ENCODE measurements around the gene RNF220. TPM values are rescaled to one million over a fixed set of nuclear protein-coding genes. Genes with fewer than 3 reads are reported as not detected.

Gene RNF220
- total RNA-seq, 2 donors from 2014 or later: 121 to 125 TPM

DNA sequence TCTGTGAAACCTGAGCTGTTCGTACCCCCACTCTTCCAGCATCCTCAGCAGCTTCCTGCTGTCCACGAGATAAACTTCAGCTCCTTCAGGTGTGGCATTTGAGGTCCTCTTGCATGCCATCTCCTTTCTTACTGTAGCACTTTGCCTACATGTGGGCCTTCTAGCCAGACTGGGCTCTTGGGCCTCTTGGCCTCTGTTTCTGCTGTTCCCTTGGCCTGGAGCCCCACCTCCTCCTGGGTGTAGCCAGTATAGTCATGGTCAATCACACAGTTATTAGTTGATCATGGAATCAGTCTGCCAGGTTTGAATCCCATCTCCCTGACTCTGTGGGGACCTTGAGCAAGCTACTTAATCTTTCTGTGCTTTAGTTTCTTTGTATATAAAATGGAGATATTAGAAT, 242.8 kb downstream of the RNF220 start:
- TF ChIP-seq, protein P1, sequence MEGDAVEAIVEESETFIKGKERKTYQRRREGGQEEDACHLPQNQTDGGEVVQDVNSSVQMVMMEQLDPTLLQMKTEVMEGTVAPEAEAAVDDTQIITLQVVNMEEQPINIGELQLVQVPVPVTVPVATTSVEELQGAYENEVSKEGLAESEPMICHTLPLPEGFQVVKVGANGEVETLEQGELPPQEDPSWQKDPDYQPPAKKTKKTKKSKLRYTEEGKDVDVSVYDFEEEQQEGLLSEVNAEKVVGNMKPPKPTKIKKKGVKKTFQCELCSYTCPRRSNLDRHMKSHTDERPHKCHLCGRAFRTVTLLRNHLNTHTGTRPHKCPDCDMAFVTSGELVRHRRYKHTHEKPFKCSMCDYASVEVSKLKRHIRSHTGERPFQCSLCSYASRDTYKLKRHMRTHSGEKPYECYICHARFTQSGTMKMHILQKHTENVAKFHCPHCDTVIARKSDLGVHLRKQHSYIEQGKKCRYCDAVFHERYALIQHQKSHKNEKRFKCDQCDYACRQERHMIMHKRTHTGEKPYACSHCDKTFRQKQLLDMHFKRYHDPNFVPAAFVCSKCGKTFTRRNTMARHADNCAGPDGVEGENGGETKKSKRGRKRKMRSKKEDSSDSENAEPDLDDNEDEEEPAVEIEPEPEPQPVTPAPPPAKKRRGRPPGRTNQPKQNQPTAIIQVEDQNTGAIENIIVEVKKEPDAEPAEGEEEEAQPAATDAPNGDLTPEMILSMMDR (IDR thresholded peaks at IDR 0.05): no peak
- ATAC-seq (ENCODE audit: insufficient number of reproducible peaks, low FRiP score, low read depth) (no peak), DNase-seq (ENCODE audit: low spot score) (no peak)
- peaks cover 23% of the 10 kb centered on the region for H3K36me3 ChIP-seq
- peaks cover 24 to 37% of the 10 kb centered on the region in 2 donors for H3K4me1 ChIP-seq (ENCODE audit: control insufficient read depth in 1 of 2, low read depth in 2 of 2)
- no peaks in the 10 kb centered on the region for H3K9me3 ChIP-seq
- no peak overlapping the region for H3K27ac ChIP-seq
- H3K27me3 ChIP-seq (replicated peaks; ENCODE audit: insufficient read depth): no peaks in the 10 kb centered on the region
- no peak overlapping the region for H3K4me3 ChIP-seq

DNA sequence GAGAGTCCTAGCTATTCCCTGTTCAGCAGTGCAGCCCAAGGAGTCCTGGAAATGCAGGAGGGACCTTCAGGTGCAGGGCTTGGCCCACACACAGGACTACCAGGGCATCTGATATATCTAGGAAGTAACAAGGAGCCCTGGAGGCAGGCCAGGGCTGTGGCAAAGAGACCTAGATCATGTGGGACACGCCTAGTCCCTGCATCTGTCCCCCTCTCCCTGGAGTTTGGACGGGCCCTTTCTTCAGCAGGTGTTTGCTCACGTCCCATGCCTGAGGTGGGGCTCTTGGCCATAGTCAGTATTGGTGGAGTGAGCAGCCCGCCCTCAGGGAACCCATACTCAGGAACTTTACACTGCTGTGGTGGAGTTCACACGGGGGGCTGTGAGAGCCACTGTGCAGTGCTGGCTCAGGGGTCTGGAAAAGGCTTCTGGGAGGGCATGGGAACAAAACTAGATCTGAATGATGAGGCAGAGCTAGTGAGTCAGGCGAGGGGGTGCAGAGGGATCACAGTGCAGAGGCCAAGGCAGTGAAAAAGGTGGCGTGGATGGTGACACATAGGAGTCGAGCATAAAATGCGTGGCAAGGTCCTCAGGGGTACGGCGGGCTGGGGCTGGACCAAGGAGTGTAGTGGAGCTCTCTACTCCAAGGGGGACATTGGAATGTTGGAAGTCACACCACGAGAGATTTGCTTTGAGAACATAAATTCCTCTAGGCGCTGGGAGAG, 243.6 kb downstream of the RNF220 start:
- peaks cover 23% of the 10 kb centered on the region for H3K36me3 ChIP-seq
- no peak overlapping the region for H3K27ac ChIP-seq
- DNase-seq (ENCODE audit: low spot score) (no peak), ATAC-seq (ENCODE audit: insufficient number of reproducible peaks, low FRiP score, low read depth) (no peak)
- TF ChIP-seq, protein P1 (IDR thresholded peaks at IDR 0.05): no peak
- no peaks in the 10 kb centered on the region for H3K9me3 ChIP-seq
- peaks cover 23 to 31% of the 10 kb centered on the region in 2 donors for H3K4me1 ChIP-seq (ENCODE audit: control insufficient read depth in 1 of 2, low read depth in 2 of 2)
- no peaks in the 10 kb centered on the region for H3K27me3 ChIP-seq (replicated peaks; ENCODE audit: insufficient read depth)
- no peak overlapping the region for H3K4me3 ChIP-seq

DNA sequence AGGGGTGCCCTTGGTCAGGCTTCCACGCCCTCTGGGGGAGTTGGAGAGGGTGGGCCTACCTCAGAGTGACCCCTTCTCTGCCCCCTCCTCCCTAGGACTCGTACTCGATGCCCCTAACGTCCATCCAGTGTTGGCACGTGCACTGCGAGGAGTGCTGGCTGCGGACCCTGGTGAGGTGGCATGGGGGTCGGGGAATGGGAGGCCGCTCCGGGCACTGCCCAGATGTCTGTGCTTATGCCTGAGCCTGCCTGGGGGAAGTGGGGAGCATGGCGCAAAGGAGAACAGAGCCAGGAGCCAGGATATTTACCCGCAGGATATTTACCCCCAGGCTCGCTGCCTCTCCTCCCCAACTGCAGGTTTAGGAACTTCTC, 244.7 kb downstream of the RNF220 start:
- no peak overlapping the region for H3K4me3 ChIP-seq
- no peak overlapping the region for H3K27ac ChIP-seq
- H3K27me3 ChIP-seq (replicated peaks; ENCODE audit: insufficient read depth): no peaks in the 10 kb centered on the region
- no peak for ATAC-seq (ENCODE audit: insufficient number of reproducible peaks, low FRiP score, low read depth)
- H3K36me3 ChIP-seq: peaks cover 23% of the 10 kb centered on the region
- TF ChIP-seq, protein P1 (IDR thresholded peaks at IDR 0.05): no peak
- no peak for DNase-seq (ENCODE audit: low spot score)
- peaks cover 12 to 20% of the 10 kb centered on the region in 2 donors for H3K4me1 ChIP-seq (ENCODE audit: control insufficient read depth in 1 of 2, low read depth in 2 of 2)
- H3K9me3 ChIP-seq: no peaks in the 10 kb centered on the region

DNA sequence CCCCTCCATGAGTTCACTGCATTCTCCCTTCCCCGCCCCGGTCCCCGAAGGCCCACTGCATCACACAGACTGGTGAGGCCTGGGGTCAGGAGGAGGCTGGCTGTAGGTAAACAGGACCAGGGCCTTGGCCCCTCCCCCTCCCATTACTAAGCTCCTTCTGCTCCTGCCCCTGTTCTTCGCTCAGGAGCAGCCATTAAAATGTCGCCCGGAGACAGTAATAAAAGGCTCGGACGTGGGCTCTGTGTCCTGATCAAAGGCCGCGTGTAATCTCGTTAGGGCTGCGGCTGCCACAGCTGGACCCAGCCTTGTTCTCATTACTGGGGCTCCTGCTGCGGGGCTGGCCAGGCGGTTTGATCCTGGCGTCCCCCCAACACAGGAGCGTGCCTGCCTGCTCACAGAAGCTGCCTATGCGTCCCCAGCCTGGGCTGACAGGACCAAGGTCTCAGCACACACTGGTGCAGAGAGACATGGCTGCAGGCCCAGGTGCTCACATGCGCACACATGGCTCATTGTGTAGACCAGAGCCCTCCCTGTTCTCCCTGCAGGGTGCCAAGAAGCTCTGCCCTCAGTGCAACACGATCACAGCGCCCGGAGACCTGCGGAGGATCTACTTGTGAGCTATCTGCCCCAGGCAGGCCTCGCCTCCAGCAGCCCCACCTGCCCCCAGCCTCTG, 245.2 kb downstream of the RNF220 start:
- no peak for DNase-seq (ENCODE audit: low spot score)
- no peak for ATAC-seq (ENCODE audit: insufficient number of reproducible peaks, low FRiP score, low read depth)
- TF ChIP-seq, protein P1 (IDR thresholded peaks at IDR 0.05): no peak
- Histone ChIP-seq H3K4me1 (ENCODE audit: control insufficient read depth in 1 of 2, low read depth in 2 of 2) (peaks cover 7 to 15% of the 10 kb centered on the region in 2 donors), H3K27ac (no peak overlapping the region), H3K27me3 (replicated peaks; ENCODE audit: insufficient read depth) (no peaks in the 10 kb centered on the region), H3K4me3 (no peak overlapping the region), H3K36me3 (peaks cover 23% of the 10 kb centered on the region), H3K9me3 (no peaks in the 10 kb centered on the region)

DNA sequence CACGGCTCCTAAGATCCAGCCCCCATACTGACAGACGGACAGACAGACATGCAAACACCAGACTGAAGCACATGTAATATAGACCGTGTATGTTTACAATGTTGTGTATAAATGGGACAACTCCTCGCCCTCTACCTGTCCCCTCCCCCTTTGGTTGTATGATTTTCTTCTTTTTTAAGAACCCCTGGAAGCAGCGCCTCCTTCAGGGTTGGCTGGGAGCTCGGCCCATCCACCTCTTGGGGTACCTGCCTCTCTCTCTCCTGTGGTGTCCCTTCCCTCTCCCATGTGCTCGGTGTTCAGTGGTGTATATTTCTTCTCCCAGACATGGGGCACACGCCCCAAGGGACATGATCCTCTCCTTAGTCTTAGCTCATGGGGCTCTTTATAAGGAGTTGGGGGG, 246.0 kb downstream of the RNF220 start:
- peaks cover 23% of the 10 kb centered on the region for H3K36me3 ChIP-seq
- TF ChIP-seq, protein P1 (IDR thresholded peaks at IDR 0.05): no peak
- no peak for DNase-seq (ENCODE audit: low spot score)
- H3K27me3 ChIP-seq (replicated peaks; ENCODE audit: insufficient read depth): no peaks in the 10 kb centered on the region
- peaks cover 5 to 7% of the 10 kb centered on the region in 2 donors for H3K4me1 ChIP-seq (ENCODE audit: control insufficient read depth in 1 of 2, low read depth in 2 of 2)
- ATAC-seq (ENCODE audit: insufficient number of reproducible peaks, low FRiP score, low read depth): no peak
- H3K27ac ChIP-seq: no peak overlapping the region
- H3K9me3 ChIP-seq: no peaks in the 10 kb centered on the region
- H3K4me3 ChIP-seq: no peak overlapping the region

All from thoracic aorta (tissue), 2 donors.